Mucosa of descending colon (tissue), 3 donors: ENCODE results near the gene C14orf132. TPM values are rescaled to one million over a fixed set of nuclear protein-coding genes. Genes with fewer than 3 reads are reported as not detected.

ENCODE experiments used
- ATAC-seq: fragments of 200-7000 bp; cut with Tn5 transposase; one replicate; pipeline ENCODE4 v1.9.1; 2020; ENCODE audit warnings: mild to moderate bottlenecking, moderate library complexity
- DNase-seq, 3 donors: peaks; one replicate each; pipeline ENCODE4 v3.0.0-alpha.2; 2020
- H3K36me3 ChIP-seq: fragments of 200-600 bp; one replicate; pipeline ENCODE4 v1.8.0; 2021; ENCODE audit warnings: low read depth, mild to moderate bottlenecking
- H3K4me1 ChIP-seq: fragments of 200-600 bp; one replicate; pipeline ENCODE4 v1.8.0; 2021; ENCODE audit warnings: low read depth, mild to moderate bottlenecking
- H3K4me3 ChIP-seq: fragments of 200-600 bp; one replicate; pipeline ENCODE4 v1.8.0; 2021; ENCODE audit warnings: mild to moderate bottlenecking
- H3K9me3 ChIP-seq: fragments of 200-600 bp; one replicate; pipeline ENCODE4 v1.8.0; 2021; ENCODE audit warnings: mild to moderate bottlenecking
- CTCF ChIP-seq: fragments of 200-600 bp; IDR thresholded peaks from one replicate; pipeline ENCODE4 v1.8.0; 2022; ENCODE audit warnings: antibody characterized with exemption, mild to moderate bottlenecking
- intact Hi-C, 2 donors: fragments of 100-400 bp; cut with DNase I in 1 of 2; cut with micrococcal nuclease in 1 of 2; formaldehyde crosslinking; loops; one replicate each; pipeline versions ENCODE4 v1.11.0 to v1.11.1; 2022; cut with DNase I, micrococcal nuclease
- total RNA-seq, 3 donors: library from RNA; stranded (reverse); fragmentation: NEBNext Ultra II Directional in 2 of 3; extraction: Animal tissue kit (Norgen Biotek cat#: 25700) in 2 of 3; gene quantifications; one replicate each; pipeline versions ENCODE4 v1.2.1 to v1.2.4, GENCODE V29; 2021 to 2023
- donor health status: DM: no; HTN: no; CAD: no; lungs with moderate emphysema.
- donor health status: DM: no; HTN: no; CAD: no.
- donor health status: DM: no; HTN: yes; CAD: no.

C14orf132 gene
- total RNA-seq, 3 donors from 2014 or later, result 1.8 to 21.8 (median 4.9) TPM

- ATAC-seq, result peak; percentile 38
- Histone ChIP-seq H3K4me1 (peaks cover 3% of the 10 kb centered on the region), H3K9me3 (no peaks in the 10 kb centered on the region), H3K4me3 (no peak overlapping the region), H3K36me3 (no peaks in the 10 kb centered on the region)
- intact Hi-C loops, result no loop called here
- TF ChIP-seq CTCF, result no peak
- no peak for DNase-seq
Observed at GRCh38 chr14:96126339-96126782, 87.2 kb downstream of the C14orf132 start.

- no peaks in the 10 kb centered on the region for H3K9me3 ChIP-seq
- no peak for TF ChIP-seq CTCF
Observed at GRCh38 chr14:96126783-96127271, 87.7 kb downstream of the C14orf132 start.

GRCh38 chr14:96129128-96129736, 90.1 kb downstream of the C14orf132 start:
- Histone ChIP-seq H3K4me1 (peaks cover 3% of the 10 kb centered on the region), H3K4me3 (no peak overlapping the region), H3K36me3 (no peaks in the 10 kb centered on the region), H3K9me3 (no peaks in the 10 kb centered on the region)
- DNase-seq (no peak), ATAC-seq (no peak)
- intact Hi-C loops, result no loop called here
- no peak for TF ChIP-seq CTCF

More at GRCh38 chr14:96126783-96127271, 87.7 kb downstream of the C14orf132 start:
- Histone ChIP-seq H3K36me3 (no peaks in the 10 kb centered on the region), H3K4me1 (peaks cover 3% of the 10 kb centered on the region), H3K4me3 (no peak overlapping the region)
- ATAC-seq (peak; percentile 16), DNase-seq (no peak)
- intact Hi-C loops, result no loop called here

GRCh38 chr14:96130391-96130790, 91.2 kb downstream of the C14orf132 start:
- ATAC-seq (no peak), DNase-seq (no peak)
- TF ChIP-seq CTCF, result no peak
- peaks cover 3% of the 10 kb centered on the region for H3K4me1 ChIP-seq
- H3K36me3 ChIP-seq, result no peaks in the 10 kb centered on the region
- intact Hi-C loops, result no loop called here
- H3K9me3 ChIP-seq, result no peaks in the 10 kb centered on the region
- H3K4me3 ChIP-seq, result no peak overlapping the region

GRCh38 chr14:96130854-96131253, 91.7 kb downstream of the C14orf132 start:
- no peak for ATAC-seq

More at GRCh38 chr14:96130854-96131253, 91.7 kb downstream of the C14orf132 start:
- H3K4me3 ChIP-seq, result no peak overlapping the region
- no peaks in the 10 kb centered on the region for H3K9me3 ChIP-seq
- no peak for TF ChIP-seq CTCF
- H3K4me1 ChIP-seq, result peaks cover 3% of the 10 kb centered on the region
- intact Hi-C loops, result no loop called here
- H3K36me3 ChIP-seq, result no peaks in the 10 kb centered on the region
- DNase-seq, result no peak
